ENCODE measurements around the gene UBL3. TPM values are rescaled to one million over a fixed set of nuclear protein-coding genes. Genes with fewer than 3 reads are reported as not detected.

UBL3 gene
- total RNA-seq, 1 experiment from 2014 or later, result 11.1 TPM

GRCh38 chr13:29801102-29801501 is 49.3 kb downstream of the UBL3 start:
- intact Hi-C loops (cut with micrococcal nuclease; ENCODE audit: unreplicated experiment) (no loop called here), in situ Hi-C loops (cut with HindIII; ENCODE audit: low pct_unique_long_range_greater_than_20kb, low sequenced_read_pairs) (no loop called here)
- TF ChIP-seq TCF7L2 (IDR thresholded peaks at IDR 0.05; ENCODE audit: low read depth, low read length) (no peak), SIN3A (IDR thresholded peaks at IDR 0.05; ENCODE audit: borderline replicate concordance, insufficient read depth, low read depth, low read length) (no peak), POLR2AphosphoS5 (IDR thresholded peaks at IDR 0.05; ENCODE audit: low read depth, low read length) (no peak), REST (IDR thresholded peaks at IDR 0.05; ENCODE audit: insufficient read depth in 1 of 2, low read depth in 2 of 2, low read length in 1 of 2) (no peak), CTCF (IDR thresholded peaks at IDR 0.05) (no peak)
- no peak for DNase-seq (ENCODE audit: low read depth, low spot score)
- H3K4me3 ChIP-seq (ENCODE audit: low read depth in 2 of 2, low read length in 2 of 2), result no peak overlapping the region
- no peak for ATAC-seq
- H3K4me1 ChIP-seq (ENCODE audit: control insufficient read depth, insufficient read depth, low read length), result no peaks in the 10 kb centered on the region
- H3K36me3 ChIP-seq (ENCODE audit: control insufficient read depth, insufficient read depth, low read length), result no peaks in the 10 kb centered on the region
- H3K27me3 ChIP-seq (ENCODE audit: control insufficient read depth, insufficient read depth, low read length), result no peaks in the 10 kb centered on the region
- ChIA-PET CTCF (no interaction called here), POLR2A (no interaction called here)
- no TSS peak for BruUV-seq (replicated peaks)
- no peaks in the 10 kb centered on the region for H3K9me3 ChIP-seq (ENCODE audit: control insufficient read depth, insufficient read depth, low read depth, low read length)
- H3K27ac ChIP-seq (ENCODE audit: low read length), result no peak overlapping the region

GRCh38 chr13:29800687-29801086 is 49.7 kb downstream of the UBL3 start:
- Histone ChIP-seq H3K36me3 (ENCODE audit: control insufficient read depth, insufficient read depth, low read length) (no peaks in the 10 kb centered on the region), H3K9me3 (ENCODE audit: control insufficient read depth, insufficient read depth, low read depth, low read length) (no peaks in the 10 kb centered on the region), H3K27ac (ENCODE audit: low read length) (no peak overlapping the region), H3K27me3 (ENCODE audit: control insufficient read depth, insufficient read depth, low read length) (no peaks in the 10 kb centered on the region), H3K4me3 (ENCODE audit: low read depth in 2 of 2, low read length in 2 of 2) (no peak overlapping the region), H3K4me1 (ENCODE audit: control insufficient read depth, insufficient read depth, low read length) (no peaks in the 10 kb centered on the region)
- TF ChIP-seq TCF7L2 (IDR thresholded peaks at IDR 0.05; ENCODE audit: low read depth, low read length) (no peak), REST (IDR thresholded peaks at IDR 0.05; ENCODE audit: insufficient read depth in 1 of 2, low read depth in 2 of 2, low read length in 1 of 2) (no peak), CTCF (IDR thresholded peaks at IDR 0.05) (no peak), POLR2AphosphoS5 (IDR thresholded peaks at IDR 0.05; ENCODE audit: low read depth, low read length) (no peak), SIN3A (IDR thresholded peaks at IDR 0.05; ENCODE audit: borderline replicate concordance, insufficient read depth, low read depth, low read length) (no peak)
- ATAC-seq (no peak), DNase-seq (ENCODE audit: low read depth, low spot score) (no peak)
- in situ Hi-C loops (cut with HindIII; ENCODE audit: low pct_unique_long_range_greater_than_20kb, low sequenced_read_pairs), result no loop called here
- ChIA-PET POLR2A (no interaction called here), CTCF (no interaction called here)
- BruUV-seq (replicated peaks), result no TSS peak
- intact Hi-C loops (cut with micrococcal nuclease; ENCODE audit: unreplicated experiment), result no loop called here
